NCI-H748 (cell line): Measurements from ENCODE around the gene WAS.

Source experiments
- DNase-seq: peaks from one replicate; lab custom pipeline; 2025; ENCODE audit not compliant: unreplicated experiment; lab: John Stamatoyannopoulos, UW

The WAS gene

DNA sequence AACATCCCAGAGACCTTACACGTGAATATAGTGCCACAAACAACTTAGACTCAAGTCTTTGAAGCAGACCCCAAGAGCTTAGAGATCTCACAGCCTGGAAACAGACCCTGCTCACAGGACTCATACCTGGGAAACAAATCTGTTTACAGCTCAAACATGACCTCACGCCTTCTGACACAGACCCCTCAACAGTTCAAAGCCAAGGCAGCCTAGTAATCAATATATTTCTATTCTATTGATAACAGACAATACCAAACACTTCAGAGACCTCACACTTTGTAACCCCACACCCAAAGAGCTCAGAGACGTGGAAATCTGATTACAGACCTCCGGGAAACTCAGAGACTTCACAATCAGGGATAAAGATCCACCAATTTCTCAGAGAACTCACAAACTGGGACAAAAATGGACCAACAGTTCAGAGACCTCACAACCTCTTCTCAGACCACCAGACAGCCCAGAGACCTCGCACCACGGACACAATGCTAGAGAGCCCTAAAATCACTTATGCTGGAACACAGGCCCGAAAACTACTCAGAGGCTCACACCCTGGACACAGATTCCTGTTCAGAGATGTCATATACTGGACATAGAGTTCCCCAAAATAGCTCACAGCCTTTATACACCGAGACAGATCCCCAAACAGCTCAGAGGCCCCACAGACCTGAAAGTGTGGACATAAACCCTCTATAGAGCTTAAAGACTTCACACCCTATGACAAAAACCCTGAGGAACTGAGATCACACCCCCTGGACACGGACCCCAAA is 27.7 kb downstream of the WAS start:
- DNase-seq: no peak

GRCh38 chrX:48711929-48712505 is 28.4 kb downstream of the WAS start:
- DNase-seq: no peak

DNA sequence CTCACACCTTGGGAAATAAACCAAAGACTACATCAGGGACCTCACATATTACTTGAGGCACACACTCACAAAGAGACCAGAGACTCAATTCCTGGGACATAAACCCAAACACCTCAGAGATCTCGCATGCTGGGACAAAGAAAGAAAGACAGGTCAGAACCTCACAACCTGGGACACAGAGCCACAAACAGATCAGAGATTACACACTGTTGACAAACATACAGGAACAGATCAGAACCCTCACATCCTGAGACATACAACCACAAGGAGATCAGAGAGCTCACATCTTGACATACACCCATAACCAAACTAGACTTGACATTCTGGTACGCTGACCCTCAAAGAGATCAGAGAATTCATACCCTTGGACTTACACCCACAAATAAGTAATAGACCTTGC is 30.2 kb downstream of the WAS start:
- no peak for DNase-seq

- DNase-seq: no peak
Observed at GRCh38 chrX:48714573-48714972, 31.0 kb downstream of the WAS start.

DNA sequence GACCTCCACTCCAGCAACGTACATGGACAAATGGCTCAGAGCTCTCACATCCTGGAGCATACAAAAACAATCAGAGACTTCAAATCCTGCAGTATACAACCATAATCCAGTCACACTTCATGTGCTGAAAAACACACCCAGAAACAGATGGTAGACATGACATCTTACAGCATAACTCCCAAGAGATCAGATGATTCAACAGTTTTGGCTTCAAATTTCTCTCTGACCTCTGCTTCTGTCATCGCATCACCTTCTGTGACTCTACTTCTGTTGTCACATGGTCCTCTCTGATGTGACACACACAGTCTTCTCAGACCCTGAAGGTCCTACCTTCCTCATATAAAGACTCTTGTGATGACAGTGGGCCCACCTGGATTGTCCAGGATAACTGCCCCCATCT is 31.5 kb downstream of the WAS start:
- no peak for DNase-seq

- no peak for DNase-seq
Observed at GRCh38 chrX:48715876-48716502, 32.4 kb downstream of the WAS start.

- DNase-seq: no peak
Observed at GRCh38 chrX:48719958-48720357, 36.4 kb downstream of the WAS start.

- DNase-seq: no peak
Observed at GRCh38 chrX:48720577-48721250, 37.1 kb downstream of the WAS start.

- no peak for DNase-seq
Observed at GRCh38 chrX:48721916-48722315, 38.3 kb downstream of the WAS start.

DNA sequence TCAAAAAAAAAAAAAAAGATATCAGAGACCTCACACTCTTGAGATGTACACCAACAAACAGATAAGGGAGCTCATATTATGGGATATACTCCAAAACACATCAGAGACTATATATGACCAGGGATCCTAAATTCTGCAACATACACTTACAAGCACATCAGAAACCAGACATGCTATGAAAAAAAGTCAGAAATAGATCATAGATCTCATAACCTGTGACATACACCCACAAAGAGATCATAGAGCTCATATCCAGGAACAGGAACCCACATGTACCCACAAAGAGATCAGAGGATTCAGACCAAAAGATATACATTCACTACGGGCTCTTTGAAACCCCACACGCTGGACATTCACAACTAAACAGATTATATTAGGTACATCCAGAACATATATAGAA is 43.0 kb downstream of the WAS start:
- no peak for DNase-seq

- DNase-seq: no peak
Observed at GRCh38 chrX:48728653-48729052, 45.1 kb downstream of the WAS start.

GRCh38 chrX:48736303-48736702 is 52.7 kb downstream of the WAS start:
- no peak for DNase-seq

DNA sequence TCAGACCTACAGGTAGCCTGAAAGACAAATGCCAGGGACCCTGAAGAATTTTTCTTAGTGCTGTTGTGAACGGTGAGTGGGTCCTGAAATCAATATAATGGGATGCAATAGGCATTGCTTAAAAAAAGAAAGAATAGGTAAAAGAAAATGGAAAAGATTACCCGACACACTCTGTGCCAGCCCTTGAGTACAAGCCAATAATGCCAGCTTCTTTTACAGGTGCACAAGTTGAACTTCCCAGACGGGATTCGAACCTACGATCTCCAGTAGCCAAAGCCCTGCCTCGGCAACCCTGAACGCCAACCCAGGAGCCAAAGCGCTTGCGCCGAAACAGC is 53.2 kb downstream of the WAS start:
- no peak for DNase-seq

- DNase-seq: peak; percentile 98
Observed at GRCh38 chrX:48737213-48737938, 53.8 kb downstream of the WAS start.

DNA sequence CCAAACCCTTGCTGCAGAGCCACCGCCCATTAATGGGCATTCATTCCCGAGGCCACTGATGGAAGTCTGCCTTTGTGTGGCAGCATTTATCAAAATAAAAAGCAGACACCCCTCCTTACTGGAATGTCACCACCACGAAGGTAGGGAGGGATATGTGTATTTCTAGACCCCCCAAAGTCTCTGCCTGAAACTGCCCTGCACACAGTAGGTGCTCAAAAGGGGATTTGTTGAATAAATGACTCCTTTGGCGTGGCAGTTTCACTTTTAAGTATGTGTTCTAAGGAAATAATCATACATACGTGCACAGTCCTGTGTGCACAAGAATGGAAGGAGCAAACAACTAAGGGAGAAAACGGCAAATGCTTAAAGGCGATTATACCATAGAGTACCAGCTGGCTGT is 54.3 kb downstream of the WAS start:
- peak; percentile 58 for DNase-seq
